Measurements from ENCODE around the gene ALKBH6. TPM values are rescaled to one million over a fixed set of nuclear protein-coding genes. Genes with fewer than 3 reads are reported as not detected.

ALKBH6 gene
- total RNA-seq, 4 donors from 2014 or later: 27.6 to 151 (median 83.2) TPM

GRCh38 chr19:36019061-36019670, 5.2 kb upstream of the ALKBH6 start:
- WGBS, 2 donors (ENCODE audit: low coverage in 1 of 2): 94 to 96% methylated on average over 4 to 22 of the region's 22 CpGs
- no peak for DNase-seq
- Histone ChIP-seq H3K36me3 (no peaks in the 10 kb centered on the region), H3K27ac (no peak overlapping the region), H3K9me3 (no peaks in the 10 kb centered on the region), H3K4me3 (no peak overlapping the region), H3K4me1 (peaks cover 5 to 9% (median 7%) of the 10 kb centered on the region in 4 donors), H3K27me3 (no peaks in the 10 kb centered on the region)
- intact Hi-C loops (cut with DNase I; ENCODE audit: low total_unique reads) (no loop called here), in situ Hi-C loops (cut with MboI; ENCODE audit: low pct_ligation_motif_present in 1 of 4, low pct_unique_long_range_greater_than_20kb in 1 of 4, low sequenced_read_pairs in 3 of 4) (no loop called here)
- no peak for TF ChIP-seq POLR2A (IDR thresholded peaks at IDR 0.05)
- TF ChIP-seq, protein P1, sequence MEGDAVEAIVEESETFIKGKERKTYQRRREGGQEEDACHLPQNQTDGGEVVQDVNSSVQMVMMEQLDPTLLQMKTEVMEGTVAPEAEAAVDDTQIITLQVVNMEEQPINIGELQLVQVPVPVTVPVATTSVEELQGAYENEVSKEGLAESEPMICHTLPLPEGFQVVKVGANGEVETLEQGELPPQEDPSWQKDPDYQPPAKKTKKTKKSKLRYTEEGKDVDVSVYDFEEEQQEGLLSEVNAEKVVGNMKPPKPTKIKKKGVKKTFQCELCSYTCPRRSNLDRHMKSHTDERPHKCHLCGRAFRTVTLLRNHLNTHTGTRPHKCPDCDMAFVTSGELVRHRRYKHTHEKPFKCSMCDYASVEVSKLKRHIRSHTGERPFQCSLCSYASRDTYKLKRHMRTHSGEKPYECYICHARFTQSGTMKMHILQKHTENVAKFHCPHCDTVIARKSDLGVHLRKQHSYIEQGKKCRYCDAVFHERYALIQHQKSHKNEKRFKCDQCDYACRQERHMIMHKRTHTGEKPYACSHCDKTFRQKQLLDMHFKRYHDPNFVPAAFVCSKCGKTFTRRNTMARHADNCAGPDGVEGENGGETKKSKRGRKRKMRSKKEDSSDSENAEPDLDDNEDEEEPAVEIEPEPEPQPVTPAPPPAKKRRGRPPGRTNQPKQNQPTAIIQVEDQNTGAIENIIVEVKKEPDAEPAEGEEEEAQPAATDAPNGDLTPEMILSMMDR (IDR thresholded peaks at IDR 0.05): no peak
- TF ChIP-seq EP300 (IDR thresholded peaks at IDR 0.05; ENCODE audit: low read depth): no peak
- no peak for TF ChIP-seq POLR2AphosphoS5 (IDR thresholded peaks at IDR 0.05)

DNA sequence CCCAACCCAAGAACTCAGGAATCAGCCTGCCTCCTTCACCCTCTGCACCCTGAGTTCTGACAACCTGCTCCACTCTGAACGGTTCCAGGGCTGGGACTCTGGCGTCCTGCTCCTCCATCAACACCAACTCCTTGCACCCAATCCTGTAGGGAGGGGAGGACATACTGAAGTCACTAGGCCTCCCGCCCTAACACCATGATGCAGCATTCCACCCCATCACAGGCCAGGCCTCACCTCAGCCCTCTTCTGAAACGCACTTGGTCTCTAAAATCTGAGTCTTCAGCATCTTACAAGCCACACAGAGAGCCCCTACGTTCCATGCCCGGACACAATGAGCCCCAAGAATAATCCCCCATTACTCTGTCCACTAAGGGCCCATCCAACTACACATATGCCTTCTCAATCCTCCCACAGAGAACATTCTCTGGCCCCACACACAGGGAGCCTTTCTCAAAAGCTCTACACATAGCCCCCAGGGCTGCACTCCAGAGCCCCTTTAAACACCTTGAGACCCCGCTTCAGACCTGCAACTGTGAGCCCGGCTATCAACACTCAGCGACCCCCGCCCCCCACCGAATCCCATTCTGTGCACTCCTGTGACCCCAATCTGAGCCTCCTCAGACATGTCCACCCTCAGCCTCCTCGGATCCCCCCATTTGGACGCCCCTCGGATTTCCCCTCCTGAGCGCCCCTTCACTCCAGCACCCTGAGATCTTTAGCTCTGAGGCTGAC, 567 bp downstream of the ALKBH6 start:
- intact Hi-C loops (cut with DNase I; ENCODE audit: low total_unique reads): no loop called here
- Histone ChIP-seq H3K4me3 (peak overlapping the region; percentile 67 to 73 (median 70)), H3K36me3 (no peaks in the 10 kb centered on the region), H3K9me3 (no peaks in the 10 kb centered on the region), H3K4me1 (peaks cover 16 to 30% (median 23%) of the 10 kb centered on the region in 4 donors), H3K27me3 (no peaks in the 10 kb centered on the region), H3K27ac (peak overlapping the region; percentile 83 to 91 (median 84))
- TF ChIP-seq EP300 (IDR thresholded peaks at IDR 0.05; ENCODE audit: low read depth) (no peak), POLR2A (IDR thresholded peaks at IDR 0.05) (no peak), POLR2AphosphoS5 (IDR thresholded peaks at IDR 0.05) (no peak)
- TF ChIP-seq, protein P1 (IDR thresholded peaks at IDR 0.05): no peak
- in situ Hi-C loops (cut with MboI; ENCODE audit: low pct_ligation_motif_present in 1 of 4, low pct_unique_long_range_greater_than_20kb in 1 of 4, low sequenced_read_pairs in 3 of 4): no loop called here
- no peak for DNase-seq
- WGBS, 2 donors (ENCODE audit: low coverage in 1 of 2): 5 to 32% methylated on average over 11 to 15 of the region's 15 CpGs

- no peak overlapping the region for H3K4me3 ChIP-seq
- TF ChIP-seq POLR2A (IDR thresholded peaks at IDR 0.05): no peak
- no peak for TF ChIP-seq POLR2AphosphoS5 (IDR thresholded peaks at IDR 0.05)
- TF ChIP-seq, protein P1 (IDR thresholded peaks at IDR 0.05): no peak
- no peak for TF ChIP-seq EP300 (IDR thresholded peaks at IDR 0.05; ENCODE audit: low read depth)
- H3K27ac ChIP-seq: no peak overlapping the region
- DNase-seq: no peak
- no peaks in the 10 kb centered on the region for H3K9me3 ChIP-seq
- 94% methylated on average over 11 of the region's 11 CpGs; no CpG with 5 or more reads in 1 of the 2 donors for WGBS, 2 donors (ENCODE audit: low coverage in 1 of 2)
- peaks cover 17 to 31% (median 23%) of the 10 kb centered on the region in 4 donors for H3K4me1 ChIP-seq
- no peaks in the 10 kb centered on the region for H3K36me3 ChIP-seq
- no peaks in the 10 kb centered on the region for H3K27me3 ChIP-seq
- in situ Hi-C loops (cut with MboI; ENCODE audit: low pct_ligation_motif_present in 1 of 4, low pct_unique_long_range_greater_than_20kb in 1 of 4, low sequenced_read_pairs in 3 of 4) (no loop called here), intact Hi-C loops (cut with DNase I; ENCODE audit: low total_unique reads) (no loop called here)
Observed at GRCh38 chr19:36010402-36010801, 3.6 kb downstream of the ALKBH6 start.

- intact Hi-C loops (cut with DNase I; ENCODE audit: low total_unique reads): no loop called here
- Histone ChIP-seq H3K9me3 (no peaks in the 10 kb centered on the region), H3K4me3 (peak overlapping the region; percentile 10 to 40 (median 37)), H3K27me3 (no peaks in the 10 kb centered on the region), H3K27ac (peak overlapping the region; percentile 19 to 85 (median 72)), H3K4me1 (peaks cover 15 to 27% (median 22%) of the 10 kb centered on the region in 4 donors), H3K36me3 (no peaks in the 10 kb centered on the region)
- no peak for DNase-seq
- in situ Hi-C loops (cut with MboI; ENCODE audit: low pct_ligation_motif_present in 1 of 4, low pct_unique_long_range_greater_than_20kb in 1 of 4, low sequenced_read_pairs in 3 of 4): loop anchor here in 1 of 4 donors (10.0 kb wide), 1 partner anchor 45 kb away; the partner anchor contains the start of genes THAP8 and WDR62
- TF ChIP-seq POLR2A (IDR thresholded peaks at IDR 0.05) (no peak), EP300 (IDR thresholded peaks at IDR 0.05; ENCODE audit: low read depth) (no peak), POLR2AphosphoS5 (IDR thresholded peaks at IDR 0.05) (no peak)
- TF ChIP-seq, protein P1 (IDR thresholded peaks at IDR 0.05): no peak
- WGBS, 2 donors (ENCODE audit: low coverage in 1 of 2): 58 to 62% methylated on average over 8 to 15 of the region's 15 CpGs
Observed at GRCh38 chr19:36009633-36010379, 4.2 kb downstream of the ALKBH6 start.

Measured in transverse colon (tissue), 4 donors.